ENCODE results near the gene TMEM266. TPM values are rescaled to one million over a fixed set of nuclear protein-coding genes. Genes with fewer than 3 reads are reported as not detected.

The TMEM266 gene
- polyA plus RNA-seq, 1 donor from 2014 or later = 0.20 TPM

DNA sequence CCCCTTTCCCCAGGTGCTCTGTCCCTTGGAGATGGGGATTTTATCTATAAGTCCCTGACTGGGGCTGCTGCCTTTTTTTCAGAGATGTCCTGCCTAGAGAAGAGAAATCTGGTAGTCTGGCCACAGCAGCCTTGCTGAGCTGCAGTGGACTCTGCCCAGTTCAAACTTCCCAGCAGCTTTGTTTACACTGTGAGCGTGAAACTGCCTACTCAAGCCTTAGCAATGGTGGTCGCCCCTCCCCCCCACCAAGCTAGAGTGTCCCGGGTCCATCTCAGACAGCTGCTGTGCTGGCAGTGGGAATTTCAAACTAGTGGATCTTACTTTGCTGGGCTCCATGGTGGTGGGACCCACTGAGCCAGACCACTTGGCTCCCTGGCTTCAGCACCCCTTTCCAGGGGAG is 38.9 kb downstream of the TMEM266 start:
- Mint-ChIP-seq H3K27ac (no peak overlapping the region), H3K27me3 (peaks cover 21% of the 10 kb centered on the region), H3K4me3 (no peak overlapping the region), H3K4me1 (no peaks in the 10 kb centered on the region), H3K9me3 (peaks cover 0 to 2% (median 0%) of the 10 kb centered on the region in 3 donors), H3K36me3 (no peaks in the 10 kb centered on the region)

DNA sequence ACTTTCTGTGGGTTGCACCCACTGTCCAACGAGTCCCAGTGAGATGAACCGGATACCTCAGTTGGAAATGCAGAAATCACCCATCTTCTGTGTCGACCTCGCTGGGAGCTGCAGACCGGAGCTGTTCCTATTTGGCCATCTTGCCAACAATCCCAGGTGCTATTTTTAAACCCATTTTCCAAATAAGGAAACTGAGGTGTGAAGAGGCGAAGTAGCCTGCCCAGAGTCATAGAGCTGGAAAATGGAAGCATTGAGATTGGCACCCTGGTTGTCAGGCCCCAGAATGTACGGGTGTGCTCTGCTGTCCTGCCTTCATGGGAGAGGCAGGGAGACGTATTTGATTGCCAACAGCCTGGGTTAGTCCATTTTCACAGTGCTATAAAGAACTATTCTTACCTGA is 39.6 kb downstream of the TMEM266 start:
- no peak overlapping the region for H3K27ac Mint-ChIP-seq
- peaks cover 21% of the 10 kb centered on the region for H3K27me3 Mint-ChIP-seq
- no peaks in the 10 kb centered on the region for H3K4me1 Mint-ChIP-seq
- H3K36me3 Mint-ChIP-seq = no peaks in the 10 kb centered on the region
- no peak overlapping the region for H3K4me3 Mint-ChIP-seq
- peaks cover 0 to 2% (median 0%) of the 10 kb centered on the region in 3 donors for H3K9me3 Mint-ChIP-seq

DNA sequence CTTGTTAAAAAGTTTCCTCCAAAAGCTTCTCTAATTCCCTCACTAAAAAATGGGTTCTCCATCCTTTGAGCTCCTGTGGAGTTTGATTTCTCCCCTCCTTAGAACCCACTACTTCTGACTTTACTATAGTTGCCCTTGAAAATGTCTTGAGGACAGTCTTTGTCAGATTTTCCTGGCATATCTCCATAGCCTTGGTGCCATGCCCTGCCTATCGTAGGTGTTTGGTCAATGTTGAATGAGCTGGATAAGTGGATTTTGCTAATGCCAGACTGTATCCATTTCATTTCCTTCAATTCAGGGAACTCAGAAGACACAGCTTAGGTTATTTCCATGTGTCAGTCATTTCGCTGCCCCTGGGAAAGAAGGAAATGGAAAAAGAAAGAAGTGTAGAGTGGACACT is 40.6 kb downstream of the TMEM266 start:
- peaks cover 0 to 2% (median 0%) of the 10 kb centered on the region in 3 donors for H3K9me3 Mint-ChIP-seq
- no peak overlapping the region for H3K4me3 Mint-ChIP-seq
- H3K27me3 Mint-ChIP-seq = peaks cover 21% of the 10 kb centered on the region
- H3K4me1 Mint-ChIP-seq = no peaks in the 10 kb centered on the region
- H3K27ac Mint-ChIP-seq = no peak overlapping the region
- no peaks in the 10 kb centered on the region for H3K36me3 Mint-ChIP-seq

DNA sequence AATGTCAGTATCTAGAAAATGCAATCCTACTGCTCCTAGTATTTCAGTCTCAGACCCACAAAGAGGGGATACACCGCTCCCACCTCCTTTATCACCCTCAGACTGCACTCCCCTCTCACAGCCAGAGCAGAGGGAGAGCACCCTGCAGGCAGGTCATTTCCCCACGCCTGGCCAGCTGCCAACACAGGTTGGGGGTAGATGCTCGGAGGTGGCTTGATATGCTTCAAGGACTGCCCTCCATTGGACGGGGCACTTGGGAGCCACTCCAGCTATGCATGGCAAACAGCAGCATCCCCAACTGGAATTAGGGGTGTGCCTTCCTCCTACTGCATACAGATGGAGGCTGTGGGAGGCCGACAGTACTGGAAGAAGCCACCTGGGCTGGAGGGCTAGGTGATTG is 41.9 kb downstream of the TMEM266 start:
- Mint-ChIP-seq H3K27me3 (peaks cover 21% of the 10 kb centered on the region), H3K4me3 (no peak overlapping the region), H3K27ac (no peak overlapping the region)

DNA sequence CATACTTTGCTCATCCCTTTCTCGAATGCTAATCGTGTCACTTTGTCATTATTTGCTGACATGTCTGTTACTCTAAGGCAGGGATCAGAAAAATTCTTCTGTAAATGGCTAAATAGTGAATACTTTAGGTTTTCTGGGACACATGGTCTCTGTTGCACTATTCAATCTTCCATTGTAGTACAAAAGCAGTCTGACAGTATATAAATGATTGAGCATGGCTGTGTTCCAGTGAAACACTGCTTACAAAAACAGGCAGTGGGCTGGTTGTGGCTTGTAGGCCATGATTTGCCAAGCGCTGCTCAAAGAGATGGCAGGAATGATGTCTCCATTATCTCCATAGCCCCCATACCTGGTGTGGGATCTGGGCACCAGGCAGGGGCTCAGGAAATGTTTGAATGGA is 45.6 kb downstream of the TMEM266 start:
- Mint-ChIP-seq H3K27me3 (peaks cover 5% of the 10 kb centered on the region), H3K4me3 (no peak overlapping the region), H3K36me3 (no peaks in the 10 kb centered on the region), H3K27ac (no peak overlapping the region), H3K9me3 (no peaks in the 10 kb centered on the region), H3K4me1 (no peaks in the 10 kb centered on the region)

More for the DNA sequence above, 41.9 kb downstream of the TMEM266 start:
- H3K36me3 Mint-ChIP-seq = no peaks in the 10 kb centered on the region
- no peaks in the 10 kb centered on the region for H3K4me1 Mint-ChIP-seq
- H3K9me3 Mint-ChIP-seq = peaks cover 0 to 2% (median 0%) of the 10 kb centered on the region in 3 donors

DNA sequence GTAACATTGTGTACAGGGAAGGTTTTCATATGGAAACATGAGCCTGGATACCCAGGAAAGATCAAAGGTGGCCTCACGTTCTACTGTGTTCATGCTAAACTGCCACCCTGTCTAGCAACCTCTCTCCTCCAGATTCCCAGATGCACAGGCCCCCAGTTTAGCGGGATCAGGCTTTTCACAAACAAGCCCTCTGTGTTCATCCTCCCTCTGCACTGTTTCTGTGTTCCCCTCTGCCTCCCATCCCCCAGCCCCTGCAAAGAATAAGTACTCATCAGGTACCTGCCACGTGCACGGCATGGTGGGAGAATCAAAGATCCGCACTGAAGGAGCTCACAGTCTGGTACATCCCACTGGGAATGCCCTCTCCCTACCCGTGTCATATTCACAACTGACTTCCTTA is 46.1 kb downstream of the TMEM266 start:
- H3K27ac Mint-ChIP-seq = no peak overlapping the region
- H3K27me3 Mint-ChIP-seq = peaks cover 10% of the 10 kb centered on the region
- H3K4me3 Mint-ChIP-seq = no peak overlapping the region
- no peaks in the 10 kb centered on the region for H3K36me3 Mint-ChIP-seq
- peaks cover 0 to 2% (median 2%) of the 10 kb centered on the region in 3 donors for H3K9me3 Mint-ChIP-seq
- H3K4me1 Mint-ChIP-seq = no peaks in the 10 kb centered on the region

DNA sequence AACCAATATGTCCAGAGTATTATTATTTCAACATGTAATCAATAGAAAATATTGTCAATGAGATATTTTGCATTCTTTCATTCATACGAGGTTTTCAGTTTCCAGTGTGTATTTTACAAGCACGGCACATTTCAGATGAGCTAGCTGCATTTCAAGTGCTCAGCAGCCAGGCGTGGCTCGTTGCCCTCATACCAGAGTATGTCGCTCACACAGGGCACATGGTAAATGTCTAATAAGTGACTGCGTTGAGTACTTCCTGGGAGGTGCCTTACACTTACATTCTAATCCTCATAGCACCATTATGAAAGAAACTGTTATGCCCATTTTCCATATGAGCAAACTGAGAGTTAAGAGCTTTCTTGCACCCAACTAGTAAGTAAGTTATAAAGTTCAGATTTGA is 47.4 kb downstream of the TMEM266 start:
- Mint-ChIP-seq H3K36me3 (no peaks in the 10 kb centered on the region), H3K4me3 (no peak overlapping the region), H3K27me3 (peaks cover 7% of the 10 kb centered on the region), H3K9me3 (peaks cover 0 to 2% (median 2%) of the 10 kb centered on the region in 3 donors), H3K27ac (no peak overlapping the region), H3K4me1 (no peaks in the 10 kb centered on the region)

DNA sequence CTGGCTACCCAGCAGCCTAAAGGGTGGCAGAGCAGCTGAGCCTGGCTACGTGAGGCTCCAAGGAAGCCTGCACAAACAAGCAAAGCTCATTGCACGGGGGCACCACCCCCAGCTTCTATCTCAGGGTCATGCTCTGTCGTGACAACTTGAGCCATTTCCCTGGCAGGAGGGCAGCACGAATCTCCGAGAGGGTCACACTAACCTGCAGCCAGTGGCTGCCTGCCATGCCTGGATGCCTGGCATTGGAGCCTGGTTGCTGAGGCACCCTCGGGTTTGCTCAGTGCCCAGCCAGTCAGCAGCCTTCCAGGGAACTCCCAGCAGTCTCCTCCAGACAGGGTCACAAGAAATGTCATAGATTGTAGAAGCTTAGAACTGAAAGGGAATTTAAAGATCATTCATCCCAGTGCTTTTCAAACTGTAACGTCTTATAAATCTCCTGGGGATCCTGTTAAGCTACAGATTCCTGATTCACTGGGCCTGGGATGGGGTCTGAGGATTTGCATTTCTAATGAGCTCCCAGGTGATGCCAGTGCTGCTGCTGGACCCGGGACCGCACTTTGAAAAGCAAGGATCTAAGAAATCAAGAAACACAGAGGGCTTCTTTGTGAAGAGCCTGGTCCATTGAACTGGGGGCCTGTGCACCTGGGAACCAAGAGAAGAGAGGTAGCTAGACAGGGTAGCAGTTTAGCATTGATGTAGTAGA is 48.4 kb downstream of the TMEM266 start:
- Mint-ChIP-seq H3K36me3 (no peaks in the 10 kb centered on the region), H3K9me3 (peaks cover 0 to 2% (median 2%) of the 10 kb centered on the region in 3 donors), H3K4me1 (no peaks in the 10 kb centered on the region), H3K27me3 (peaks cover 5% of the 10 kb centered on the region), H3K4me3 (no peak overlapping the region), H3K27ac (no peak overlapping the region)

DNA sequence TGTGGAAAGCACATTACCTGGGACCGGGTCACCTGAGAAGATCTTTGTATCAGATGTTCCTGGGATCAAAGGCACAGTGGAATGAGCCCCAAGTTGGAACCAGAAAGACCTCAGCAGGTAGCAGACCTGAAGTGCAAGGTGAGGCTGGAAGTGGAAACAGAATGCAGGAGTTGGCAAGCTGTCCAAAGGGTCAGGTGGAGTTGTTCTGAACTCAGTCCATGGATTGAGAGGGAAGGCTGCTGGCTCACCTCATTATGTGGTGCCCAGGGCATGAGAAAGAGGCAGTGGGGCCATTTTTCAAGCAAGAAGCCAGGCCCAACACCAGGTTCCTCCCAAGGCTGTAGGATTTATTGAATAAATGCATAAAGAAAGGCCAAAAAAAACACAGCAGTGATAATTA is 49.3 kb downstream of the TMEM266 start:
- H3K36me3 Mint-ChIP-seq = no peaks in the 10 kb centered on the region
- H3K27me3 Mint-ChIP-seq = peaks cover 5% of the 10 kb centered on the region
- peaks cover 0 to 2% (median 2%) of the 10 kb centered on the region in 3 donors for H3K9me3 Mint-ChIP-seq
- no peak overlapping the region for H3K4me3 Mint-ChIP-seq
- no peak overlapping the region for H3K27ac Mint-ChIP-seq
- H3K4me1 Mint-ChIP-seq = no peaks in the 10 kb centered on the region

DNA sequence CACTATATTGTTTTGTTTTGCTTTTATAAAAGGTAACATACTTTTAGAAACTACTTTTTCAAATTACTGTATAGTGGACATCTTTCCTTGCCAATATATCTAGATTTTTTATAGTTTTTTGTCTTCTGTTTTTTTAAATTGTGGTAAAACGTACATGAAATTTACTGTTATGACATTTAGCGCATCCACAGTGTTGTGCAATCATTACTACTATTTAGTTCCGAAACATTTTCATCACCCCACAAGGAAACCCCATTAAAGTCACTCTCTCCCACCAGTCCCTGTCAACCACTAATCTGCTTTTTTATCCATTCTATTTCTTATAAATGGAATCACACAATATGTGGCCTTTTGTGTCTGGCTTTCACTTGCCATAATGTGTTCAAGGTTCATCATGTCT is 54.8 kb downstream of the TMEM266 start:
- H3K36me3 Mint-ChIP-seq = no peaks in the 10 kb centered on the region
- no peaks in the 10 kb centered on the region for H3K4me1 Mint-ChIP-seq
- H3K27ac Mint-ChIP-seq = no peak overlapping the region
- peaks cover 7% of the 10 kb centered on the region for H3K27me3 Mint-ChIP-seq
- H3K9me3 Mint-ChIP-seq = peaks cover 0 to 2% (median 2%) of the 10 kb centered on the region in 3 donors
- no peak overlapping the region for H3K4me3 Mint-ChIP-seq

DNA sequence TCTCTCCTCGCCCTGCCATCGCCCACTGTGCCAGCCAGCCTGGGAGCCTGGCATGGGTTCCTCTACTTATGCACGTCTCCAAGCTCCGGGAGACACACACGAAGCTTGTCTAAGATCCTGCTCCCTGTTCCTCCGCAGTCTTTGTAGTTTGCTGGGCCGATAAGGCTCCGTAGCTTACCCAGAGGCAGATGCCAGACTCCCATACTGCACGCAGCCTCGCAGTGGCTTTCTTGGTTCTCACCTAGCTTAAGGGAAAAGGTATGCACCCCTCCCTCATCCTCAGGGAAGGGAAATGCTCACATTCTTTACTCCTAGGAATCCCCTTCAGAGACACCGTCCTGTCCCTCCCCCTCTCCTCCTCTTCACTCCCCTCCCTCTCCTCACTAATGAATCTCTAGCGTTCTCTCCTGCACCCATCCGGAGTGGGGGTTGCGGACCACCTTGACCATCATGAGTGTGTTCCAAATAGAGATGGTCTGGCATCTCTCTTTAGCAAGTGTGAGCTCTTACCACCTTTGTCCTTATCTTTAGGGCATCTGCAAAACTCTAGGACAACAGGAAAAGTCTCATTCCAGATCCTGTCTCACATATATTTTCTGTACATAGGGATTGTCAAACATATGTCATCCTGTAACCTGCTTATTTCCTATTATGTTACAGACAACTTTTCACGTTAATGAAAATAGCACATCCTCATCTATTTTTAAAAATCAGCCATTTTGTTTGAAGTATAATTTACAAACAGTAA is 56.5 kb downstream of the TMEM266 start:
- no peaks in the 10 kb centered on the region for H3K9me3 Mint-ChIP-seq
- no peaks in the 10 kb centered on the region for H3K4me1 Mint-ChIP-seq
- no peaks in the 10 kb centered on the region for H3K36me3 Mint-ChIP-seq
- peaks cover 2% of the 10 kb centered on the region for H3K27me3 Mint-ChIP-seq
- H3K27ac Mint-ChIP-seq = no peak overlapping the region
- no peak overlapping the region for H3K4me3 Mint-ChIP-seq

DNA sequence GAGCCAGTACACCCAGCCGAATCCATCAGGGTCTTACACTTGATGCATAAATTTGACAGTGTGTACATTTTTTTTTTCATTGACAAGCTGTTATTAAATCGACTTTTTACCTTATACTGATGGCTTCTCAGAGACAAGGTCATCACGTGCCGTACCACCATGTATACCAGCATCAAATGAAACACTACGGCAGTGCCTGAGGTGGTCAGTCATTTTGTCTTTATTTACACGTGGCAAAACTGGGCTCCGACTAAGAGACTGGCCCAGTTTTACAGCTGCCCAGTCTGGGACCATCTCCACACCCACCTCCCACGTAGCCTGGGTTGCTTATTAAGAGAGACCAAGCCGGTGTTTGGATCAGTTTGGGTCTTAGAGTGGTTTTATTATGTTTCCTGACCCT is 57.4 kb downstream of the TMEM266 start:
- no peaks in the 10 kb centered on the region for H3K36me3 Mint-ChIP-seq
- H3K27ac Mint-ChIP-seq = no peak overlapping the region
- H3K4me3 Mint-ChIP-seq = no peak overlapping the region
- H3K27me3 Mint-ChIP-seq = peaks cover 2% of the 10 kb centered on the region
- no peaks in the 10 kb centered on the region for H3K4me1 Mint-ChIP-seq
- no peaks in the 10 kb centered on the region for H3K9me3 Mint-ChIP-seq

DNA sequence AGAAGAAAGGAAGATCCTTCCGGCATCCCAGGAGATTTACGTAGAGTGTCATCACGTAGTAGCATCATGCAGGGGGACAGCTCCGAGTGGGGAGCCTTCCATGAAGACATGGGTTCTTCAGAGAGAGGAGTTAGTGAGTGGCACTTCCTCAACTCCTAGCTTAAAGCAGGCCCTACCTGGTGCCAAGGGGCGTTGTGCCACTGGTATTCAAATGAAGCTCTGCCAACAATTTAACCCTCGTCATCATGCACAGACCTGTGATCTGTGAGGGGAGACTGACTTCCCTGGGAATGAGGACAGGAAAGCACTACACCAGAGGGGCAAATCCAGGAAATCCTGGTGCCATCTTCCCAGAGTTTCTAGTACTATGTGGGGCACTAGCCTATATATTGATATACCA is 59.0 kb downstream of the TMEM266 start:
- Mint-ChIP-seq H3K9me3 (no peaks in the 10 kb centered on the region), H3K27me3 (peaks cover 8% of the 10 kb centered on the region), H3K4me3 (no peak overlapping the region), H3K4me1 (no peaks in the 10 kb centered on the region), H3K27ac (no peak overlapping the region), H3K36me3 (no peaks in the 10 kb centered on the region)

DNA sequence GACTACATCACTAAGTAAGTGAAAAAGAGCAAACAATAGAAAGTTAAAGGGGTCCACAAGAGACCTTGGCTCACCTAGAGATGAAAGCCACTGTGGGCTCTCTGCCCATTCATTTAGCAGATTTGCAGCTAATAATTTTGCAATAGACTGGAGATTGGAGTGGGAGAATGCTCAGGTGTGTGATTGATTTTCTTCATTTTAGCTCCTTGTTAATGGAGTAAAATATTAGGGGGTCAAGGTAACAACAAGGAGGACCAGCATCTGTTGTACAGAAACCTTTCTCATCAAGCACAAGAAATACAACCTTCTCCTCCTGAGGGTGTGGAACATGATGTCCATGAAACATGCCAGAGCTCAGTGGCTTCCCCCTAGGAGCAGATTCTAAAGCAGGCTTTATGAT is 63.2 kb downstream of the TMEM266 start:
- H3K4me1 Mint-ChIP-seq = no peaks in the 10 kb centered on the region
- no peak overlapping the region for H3K4me3 Mint-ChIP-seq
- H3K27me3 Mint-ChIP-seq = peaks cover 26% of the 10 kb centered on the region
- no peak overlapping the region for H3K27ac Mint-ChIP-seq
- H3K36me3 Mint-ChIP-seq = no peaks in the 10 kb centered on the region
- peaks cover 0 to 2% (median 0%) of the 10 kb centered on the region in 3 donors for H3K9me3 Mint-ChIP-seq

DNA sequence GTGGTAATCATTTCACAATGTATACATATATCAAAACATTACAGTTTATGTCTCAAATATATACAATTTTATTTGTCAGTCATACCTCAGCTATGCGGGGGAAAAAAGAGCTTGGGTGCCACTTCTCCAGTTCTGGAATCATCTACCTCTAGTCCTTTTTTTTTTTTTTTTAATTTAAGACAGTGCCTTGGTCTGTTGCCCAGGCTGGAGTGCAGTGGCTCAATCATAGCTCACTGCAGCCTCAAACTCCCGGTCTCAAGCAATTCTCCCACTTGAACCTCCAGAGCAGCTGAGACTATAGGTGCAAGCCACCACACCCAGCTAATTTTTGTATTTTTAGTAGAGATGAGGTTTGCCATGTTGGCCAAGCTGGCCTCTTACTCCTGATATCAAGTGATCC is 67.4 kb downstream of the TMEM266 start:
- Mint-ChIP-seq H3K9me3 (peaks cover 0 to 2% (median 0%) of the 10 kb centered on the region in 3 donors), H3K27ac (no peak overlapping the region), H3K27me3 (peaks cover 29% of the 10 kb centered on the region), H3K4me3 (no peak overlapping the region), H3K4me1 (no peaks in the 10 kb centered on the region), H3K36me3 (peaks cover 1% of the 10 kb centered on the region)

DNA sequence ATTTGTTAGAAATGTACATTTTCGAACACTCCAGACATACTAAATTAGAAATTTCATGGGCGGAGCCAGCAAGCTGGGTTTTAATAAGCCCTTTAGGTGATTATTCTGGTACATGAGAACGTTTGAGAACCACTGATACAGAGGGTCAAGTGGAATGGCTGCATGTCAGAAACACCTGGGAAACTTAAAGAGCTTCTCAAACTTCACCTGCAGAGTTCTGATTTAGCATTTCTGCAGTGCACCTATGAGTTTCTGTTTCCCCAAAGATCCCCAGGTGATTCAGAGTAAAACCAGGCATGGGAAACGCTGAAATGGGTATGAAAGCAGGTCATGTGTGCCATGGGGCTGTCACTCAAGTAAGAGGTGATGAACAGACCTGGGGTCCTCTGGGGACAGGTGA is 68.1 kb downstream of the TMEM266 start:
- peaks cover 1% of the 10 kb centered on the region for H3K36me3 Mint-ChIP-seq
- H3K9me3 Mint-ChIP-seq = peaks cover 0 to 2% (median 0%) of the 10 kb centered on the region in 3 donors
- no peak overlapping the region for H3K27ac Mint-ChIP-seq
- no peak overlapping the region for H3K4me3 Mint-ChIP-seq
- H3K27me3 Mint-ChIP-seq = peaks cover 29% of the 10 kb centered on the region
- no peaks in the 10 kb centered on the region for H3K4me1 Mint-ChIP-seq

All from IgD-negative memory B cell (primary cell).